LHCN-M2 (cell line): ENCODE measurements around the gene SP100. TPM values are rescaled to one million over a fixed set of nuclear protein-coding genes. Genes with fewer than 3 reads are reported as not detected.
A peak's percentile ranks its signal among the peaks of the same experiment; 100 is the strongest.
"Not testable (repeated sequence)": the region's sequence is repeated elsewhere in the genome, so short reads cannot be mapped to it uniquely, and the experiment has no call there.

ENCODE experiments used
- DNase-seq: peaks from one replicate; pipeline ENCODE4 v3.0.0-alpha.2; 2012; ENCODE audit warnings: low read depth
- total RNA-seq: library from RNA; depleted of rRNA; stranded (reverse); fragments of >200 nt; gene quantifications from 2 replicates; pipeline ENCODE4 v1.2.3, GENCODE V29; 2014

The SP100 gene
- total RNA-seq, 1 experiment from 2014 or later = 67.5 TPM

DNA sequence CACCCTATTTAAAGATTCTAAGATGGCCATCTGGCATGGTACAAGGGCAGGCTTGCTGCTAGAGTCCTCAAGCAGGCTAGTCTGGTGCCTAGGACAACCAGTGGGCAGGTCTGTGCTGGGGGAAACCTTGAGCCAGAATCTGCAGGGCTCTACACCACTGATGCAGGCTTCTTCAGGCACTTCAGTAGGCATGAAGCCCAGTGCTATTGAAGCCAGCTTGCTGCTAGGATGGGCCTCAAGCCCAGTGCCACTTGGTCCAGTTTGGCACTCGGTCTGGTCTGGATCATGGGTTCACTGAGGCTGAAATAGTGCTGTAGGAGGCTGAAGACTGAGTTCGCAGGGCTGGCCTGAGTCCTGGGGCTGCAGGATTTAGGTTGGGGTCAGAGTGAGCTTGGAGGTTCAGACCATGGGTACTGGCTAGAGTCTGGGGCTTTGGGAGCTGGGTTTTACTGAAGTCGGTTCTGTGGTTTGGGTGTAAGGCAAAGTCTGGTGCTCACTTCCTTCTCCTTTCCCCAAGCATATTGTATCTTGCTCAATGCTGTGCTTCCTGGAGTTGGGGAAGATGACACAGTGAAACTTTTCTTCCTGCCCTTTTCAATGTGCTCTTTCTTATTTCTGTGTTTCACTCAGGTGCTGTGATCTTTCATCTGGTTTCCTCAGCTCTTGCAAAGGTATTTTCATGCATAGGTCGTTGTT lies 41.2 kb downstream of the SP100 start:
- DNase-seq = no peak

DNA sequence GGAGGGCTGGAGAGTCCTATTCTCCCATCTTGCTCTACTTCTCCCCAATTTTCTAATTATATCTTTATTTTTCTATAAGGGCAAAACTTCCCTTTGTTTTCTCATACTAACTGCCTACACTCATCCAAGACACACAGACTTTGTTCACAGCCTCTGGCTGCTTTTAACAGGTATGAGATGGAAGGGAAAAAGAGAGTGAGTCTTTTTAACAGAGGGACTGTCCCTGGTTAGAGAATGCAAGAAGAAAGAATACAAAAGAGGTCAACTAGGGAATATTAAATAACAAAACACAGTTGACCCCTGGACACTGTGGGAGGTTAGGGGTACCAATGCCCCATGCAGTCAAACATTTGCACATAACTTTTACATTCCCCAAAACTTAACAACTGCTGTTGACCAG lies 41.8 kb downstream of the SP100 start:
- no peak for DNase-seq

DNA sequence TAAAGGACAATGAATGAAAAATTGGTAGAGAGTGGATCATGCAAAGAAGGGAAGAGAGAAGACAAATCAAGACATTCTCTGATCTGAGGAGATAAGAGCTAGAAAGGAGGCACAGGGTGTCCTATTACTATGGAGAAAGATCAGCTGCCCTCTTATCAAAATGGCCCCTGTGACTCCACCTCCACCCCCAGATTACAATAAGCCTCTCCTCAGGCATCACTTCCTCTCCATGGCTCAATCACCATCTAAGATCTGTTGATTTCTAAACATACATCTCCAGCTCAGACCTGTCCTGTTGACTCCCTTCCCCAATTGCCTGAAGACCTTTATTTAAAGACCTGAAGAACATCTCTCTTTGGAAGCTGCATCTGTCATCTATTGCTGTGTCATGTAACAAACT lies 43.2 kb downstream of the SP100 start:
- DNase-seq = no peak

DNA sequence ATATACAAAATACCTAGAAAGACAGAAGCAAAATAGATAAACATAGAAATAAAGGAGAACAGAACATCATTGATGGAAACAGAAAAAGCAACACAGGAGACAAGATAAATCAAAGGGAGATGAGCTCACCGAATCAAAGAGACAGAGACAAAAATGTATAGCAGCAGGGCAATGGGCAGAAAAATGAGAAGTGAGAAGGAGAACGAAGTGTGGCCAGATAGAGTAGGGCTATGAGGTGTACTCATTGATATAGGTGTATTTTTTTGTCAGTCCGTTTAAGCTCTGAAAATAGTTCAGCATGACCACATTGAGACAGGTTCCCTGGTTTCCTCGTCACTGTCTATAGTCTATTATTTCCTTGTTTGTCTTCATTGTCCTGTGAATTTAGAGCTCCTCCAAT lies 55.1 kb downstream of the SP100 start:
- DNase-seq = no peak

DNA sequence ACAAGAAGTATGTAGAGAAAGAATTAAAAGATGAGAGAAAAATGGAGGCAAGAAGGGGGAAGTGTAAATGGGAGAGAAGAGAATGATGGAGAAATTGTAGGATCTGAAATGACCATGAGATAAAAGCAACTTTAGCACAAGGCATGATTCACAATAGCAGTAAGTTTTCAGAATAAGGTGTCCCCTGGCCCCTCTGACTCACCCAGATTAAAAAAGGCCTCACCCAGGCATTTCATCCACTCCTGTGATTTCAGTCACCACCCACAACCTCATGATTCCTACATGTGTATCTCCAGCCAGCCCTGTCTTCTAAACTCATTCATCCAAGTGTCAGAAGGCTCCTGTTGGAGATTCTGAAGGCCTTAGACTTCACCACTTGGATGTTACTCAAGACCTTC lies 56.6 kb downstream of the SP100 start:
- peak; percentile 70 for DNase-seq

DNA sequence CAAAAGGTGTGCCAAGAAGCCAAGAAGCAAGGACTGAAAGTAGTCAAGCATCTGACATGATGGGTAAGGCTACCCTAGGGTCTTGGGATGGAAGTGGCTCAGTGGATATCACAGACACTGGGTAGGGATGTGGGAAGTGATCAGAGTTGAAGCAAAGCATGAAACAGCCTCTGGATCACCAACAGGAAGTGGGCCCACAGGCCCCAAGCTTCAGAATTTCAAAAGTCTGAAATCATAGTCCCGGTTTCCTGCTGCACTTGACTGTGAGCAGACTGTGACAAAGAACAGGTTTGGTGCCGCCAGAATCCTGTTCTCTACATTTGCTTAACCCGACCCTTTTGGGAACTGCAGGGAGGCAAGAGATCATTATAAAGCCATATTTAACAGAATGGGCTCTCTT lies 57.4 kb downstream of the SP100 start:
- no peak for DNase-seq

DNA sequence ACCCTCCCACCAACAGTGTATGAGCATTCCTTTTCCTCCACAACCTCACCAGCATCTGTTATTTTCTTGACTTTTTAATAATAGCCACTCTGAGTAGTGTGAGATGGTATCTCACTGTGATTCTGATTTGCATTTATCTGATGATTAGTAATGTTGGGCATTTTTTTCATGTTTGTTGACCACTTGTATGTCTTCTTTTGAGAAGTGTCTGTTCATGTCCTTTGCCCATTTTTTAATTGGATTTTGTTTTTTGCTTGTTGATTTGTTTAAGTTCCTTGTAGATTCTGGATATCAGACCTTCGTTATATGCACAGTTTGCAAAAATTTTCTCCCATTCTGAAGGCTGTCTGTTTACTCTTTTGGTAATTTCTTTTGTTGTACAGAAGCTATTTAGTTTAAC lies 59.1 kb downstream of the SP100 start:
- DNase-seq = no peak

DNA sequence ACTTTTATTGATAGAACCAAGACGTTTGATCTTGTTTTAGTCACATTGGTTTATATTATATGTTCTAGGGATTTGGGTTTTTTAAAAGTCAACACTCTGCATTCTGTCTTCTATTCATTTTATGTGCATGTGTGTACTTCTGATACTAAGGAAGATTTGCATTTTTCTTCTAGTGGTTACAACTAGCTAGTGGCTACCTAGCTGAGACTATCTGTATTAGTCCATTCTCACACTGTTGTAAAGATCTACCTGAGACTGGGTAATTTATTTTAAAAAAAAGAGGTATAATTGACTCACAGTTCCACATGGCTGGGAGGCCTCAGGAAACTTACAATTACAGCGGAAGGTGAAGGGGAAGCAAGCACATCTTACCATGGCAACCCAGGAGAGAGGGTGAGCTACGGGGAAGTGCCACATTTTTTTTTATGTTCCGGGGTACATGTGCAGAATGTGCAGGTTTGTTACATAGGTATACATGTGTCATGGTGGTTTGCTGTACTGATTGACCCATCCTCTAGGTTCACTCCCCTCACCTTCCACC lies 69.9 kb downstream of the SP100 start:
- DNase-seq = no peak

DNA sequence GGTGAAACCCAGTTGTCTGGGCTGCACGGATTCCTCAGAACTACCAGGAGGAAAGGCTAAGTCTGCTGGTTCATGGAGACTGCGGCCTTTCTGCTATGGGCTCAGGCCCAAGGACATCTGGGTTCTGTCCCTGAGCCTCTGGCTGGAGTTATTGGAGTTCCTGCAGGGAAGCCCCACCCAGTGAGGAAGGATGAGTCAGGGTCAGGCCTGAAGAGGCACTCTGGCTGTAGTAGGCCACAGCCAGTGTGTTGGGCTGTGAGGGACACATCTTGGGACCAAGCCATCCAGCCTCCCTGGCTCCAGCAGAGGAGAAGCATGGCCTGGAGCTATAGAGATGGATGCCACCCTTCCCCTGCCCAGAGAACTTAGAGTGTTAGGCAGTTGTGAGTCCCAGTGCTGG lies 75.2 kb downstream of the SP100 start:
- DNase-seq = not testable (repeated sequence)

DNA sequence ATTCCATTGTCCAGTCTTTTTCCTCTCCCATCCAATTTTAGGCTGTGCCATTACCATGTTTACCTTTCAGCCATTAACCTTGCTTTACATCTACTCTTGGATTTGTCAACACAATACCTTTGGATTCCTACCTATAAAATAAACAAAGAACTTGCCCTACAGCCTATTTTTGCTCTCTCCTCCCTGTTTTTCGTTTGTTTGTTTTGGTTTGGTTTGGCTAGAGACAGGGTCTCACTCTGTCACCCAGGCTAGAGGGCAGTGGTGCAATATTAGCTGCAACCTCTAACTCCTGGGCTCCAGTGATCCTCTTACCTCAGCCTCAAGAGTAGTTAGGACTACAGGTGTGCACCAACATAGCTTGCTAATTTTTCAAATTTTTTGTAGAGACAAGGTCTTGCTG lies 76.1 kb downstream of the SP100 start:
- DNase-seq = no peak

DNA sequence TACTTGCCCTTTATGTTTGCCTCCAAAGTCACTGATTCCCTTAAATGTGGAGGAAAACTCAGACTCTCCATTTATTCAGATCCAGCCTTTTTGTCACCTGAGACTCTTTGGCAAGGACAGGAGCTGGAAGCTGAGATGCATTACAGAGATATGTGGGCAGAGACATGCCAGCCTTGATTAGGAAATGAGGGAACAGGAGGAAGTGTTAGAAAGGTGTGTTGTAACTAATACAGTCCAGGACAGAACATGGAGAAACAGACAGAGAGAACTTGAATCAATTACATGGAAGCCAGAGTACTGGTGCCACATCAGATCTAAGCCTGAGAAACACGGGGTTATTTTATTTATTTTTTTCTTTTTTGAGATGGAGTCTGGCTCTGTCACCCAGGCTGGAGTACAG lies 79.0 kb downstream of the SP100 start:
- no peak for DNase-seq

DNA sequence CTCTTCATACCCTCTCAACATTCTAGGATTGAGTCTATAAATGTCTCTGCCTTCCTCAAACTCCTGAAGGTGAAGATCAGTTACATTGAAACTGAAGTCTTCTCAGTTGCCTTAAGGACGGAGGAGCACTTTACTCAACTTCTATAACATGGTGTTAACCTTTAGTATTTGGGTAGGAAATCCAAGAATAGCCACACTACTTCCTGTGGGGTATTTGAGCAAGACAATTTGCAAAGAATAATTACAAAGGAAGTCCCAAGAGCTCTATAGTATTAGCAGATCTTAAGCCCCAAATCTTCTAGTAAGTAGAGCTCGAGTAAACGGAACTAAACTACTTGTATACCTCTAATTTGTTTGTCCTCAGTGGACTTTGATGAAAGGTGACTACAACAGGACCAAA lies 80.9 kb downstream of the SP100 start:
- no peak for DNase-seq

DNA sequence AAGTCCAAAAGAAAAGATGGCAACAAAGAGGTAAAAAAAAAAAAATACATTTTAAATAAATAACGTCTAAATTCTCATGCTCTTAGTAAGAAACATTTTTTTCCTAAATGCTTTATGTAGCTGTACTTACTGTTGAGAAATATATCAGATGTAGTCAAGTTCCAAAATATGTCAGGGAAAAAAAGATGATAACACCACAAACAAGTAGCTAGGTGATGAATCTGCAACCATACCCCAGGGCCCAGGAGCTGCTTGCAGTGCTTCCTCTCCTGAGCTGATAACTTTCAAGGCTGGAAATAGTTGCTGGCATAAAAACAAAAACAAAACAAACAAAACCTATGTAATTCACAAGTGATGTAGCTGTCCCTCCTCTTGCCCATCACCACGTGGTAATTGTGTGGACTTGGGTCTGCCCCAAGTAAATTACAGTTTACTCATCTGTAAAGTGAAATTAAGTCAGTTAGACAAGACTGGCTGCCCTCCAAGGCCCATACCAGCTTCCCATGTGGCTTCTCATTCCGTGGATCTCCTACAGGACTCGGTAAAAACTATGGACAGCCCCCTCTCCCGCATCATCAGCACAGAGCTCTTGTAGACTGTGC lies 82.6 kb downstream of the SP100 start:
- no peak for DNase-seq

DNA sequence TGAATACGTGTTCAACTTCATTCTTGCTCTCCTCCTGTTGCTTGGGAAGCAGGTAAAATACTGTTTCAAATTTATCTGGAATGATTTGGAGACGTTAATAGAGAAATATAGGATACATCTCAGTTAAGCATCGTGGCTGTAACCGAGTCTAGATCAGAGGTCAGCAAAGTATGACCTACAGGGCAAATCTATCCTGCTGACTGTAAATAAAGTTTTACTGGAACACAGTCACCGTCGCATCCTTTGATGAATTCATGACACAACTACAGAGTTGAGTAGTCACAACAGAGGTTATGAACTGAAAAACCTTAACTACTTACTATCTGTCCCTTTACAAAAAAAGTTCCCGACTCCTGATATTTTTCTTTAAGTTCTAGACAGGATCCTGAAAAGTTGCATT lies 86.6 kb downstream of the SP100 start:
- DNase-seq = no peak

DNA sequence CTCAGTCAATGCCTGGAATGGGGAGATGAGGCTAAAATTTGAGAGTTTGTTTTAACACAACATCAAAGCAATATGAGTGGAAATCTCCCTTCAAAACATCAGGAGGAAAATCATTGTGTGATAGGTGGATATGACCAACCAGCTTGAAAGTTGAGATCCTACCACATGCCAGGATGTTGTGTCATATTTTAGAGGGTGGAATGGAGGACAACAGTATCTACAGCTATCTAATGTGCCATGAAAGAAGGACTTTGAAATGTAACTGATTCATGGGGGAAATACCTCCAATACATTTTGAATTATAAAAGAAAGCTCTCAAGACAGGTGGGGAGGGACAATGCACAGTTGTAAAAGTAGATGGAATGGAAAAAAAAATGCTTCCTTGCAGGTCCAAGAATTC lies 87.8 kb downstream of the SP100 start:
- DNase-seq = no peak

DNA sequence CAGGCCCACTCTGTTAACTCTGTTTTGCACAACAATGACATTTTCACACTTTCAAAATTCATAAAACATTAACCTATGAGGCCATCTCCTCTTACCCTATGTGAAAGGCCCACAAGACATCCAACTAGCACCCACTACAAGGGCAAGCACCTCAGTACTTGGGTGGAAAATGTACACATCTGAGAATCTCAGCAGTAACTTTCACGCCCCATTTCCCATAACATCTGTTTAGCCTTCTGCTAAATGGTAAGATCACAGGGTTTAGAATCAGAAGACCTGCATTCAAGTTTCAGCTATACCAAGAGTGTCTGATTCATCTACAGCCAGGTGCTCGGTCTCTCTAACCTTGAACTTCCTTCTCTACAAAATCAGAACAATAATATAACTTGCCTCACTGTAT lies 89.2 kb downstream of the SP100 start:
- DNase-seq = no peak

DNA sequence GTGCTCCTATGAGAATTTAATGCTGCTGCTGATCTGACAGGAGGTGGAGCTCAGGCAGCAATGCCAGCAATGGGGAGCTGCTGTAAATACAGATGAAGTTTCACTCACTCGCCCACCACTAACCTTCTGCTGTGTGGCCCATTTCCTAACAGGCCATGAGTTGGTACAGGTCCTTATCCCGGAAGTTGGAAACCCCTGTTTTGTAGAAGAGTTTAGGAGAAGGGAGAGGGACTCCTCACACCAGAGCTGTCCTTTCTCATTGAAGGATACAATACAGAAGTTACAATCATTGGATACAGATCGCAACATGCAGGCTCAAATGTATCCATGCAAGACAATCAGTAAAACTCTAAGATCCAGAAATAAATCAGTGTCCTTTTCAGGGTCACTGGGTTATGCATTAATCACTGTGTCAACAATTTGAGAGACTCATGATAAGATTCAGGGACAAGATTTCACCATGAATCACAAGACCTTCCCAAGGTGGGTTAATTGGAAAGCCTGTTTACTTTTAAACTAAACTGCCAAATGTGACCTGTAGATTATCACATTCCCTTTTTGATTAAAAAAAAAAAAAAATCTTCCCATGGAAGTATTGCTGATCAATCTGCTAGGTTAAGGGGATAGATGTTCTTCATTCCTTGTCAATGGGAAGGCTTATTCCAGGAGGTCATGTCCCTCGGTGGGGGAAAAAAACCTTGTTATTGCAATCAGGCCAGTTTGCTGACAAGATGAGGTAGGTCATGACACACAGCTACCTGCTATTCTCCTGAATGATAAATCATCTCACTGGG lies 97.2 kb downstream of the SP100 start:
- peak; percentile 11 for DNase-seq

DNA sequence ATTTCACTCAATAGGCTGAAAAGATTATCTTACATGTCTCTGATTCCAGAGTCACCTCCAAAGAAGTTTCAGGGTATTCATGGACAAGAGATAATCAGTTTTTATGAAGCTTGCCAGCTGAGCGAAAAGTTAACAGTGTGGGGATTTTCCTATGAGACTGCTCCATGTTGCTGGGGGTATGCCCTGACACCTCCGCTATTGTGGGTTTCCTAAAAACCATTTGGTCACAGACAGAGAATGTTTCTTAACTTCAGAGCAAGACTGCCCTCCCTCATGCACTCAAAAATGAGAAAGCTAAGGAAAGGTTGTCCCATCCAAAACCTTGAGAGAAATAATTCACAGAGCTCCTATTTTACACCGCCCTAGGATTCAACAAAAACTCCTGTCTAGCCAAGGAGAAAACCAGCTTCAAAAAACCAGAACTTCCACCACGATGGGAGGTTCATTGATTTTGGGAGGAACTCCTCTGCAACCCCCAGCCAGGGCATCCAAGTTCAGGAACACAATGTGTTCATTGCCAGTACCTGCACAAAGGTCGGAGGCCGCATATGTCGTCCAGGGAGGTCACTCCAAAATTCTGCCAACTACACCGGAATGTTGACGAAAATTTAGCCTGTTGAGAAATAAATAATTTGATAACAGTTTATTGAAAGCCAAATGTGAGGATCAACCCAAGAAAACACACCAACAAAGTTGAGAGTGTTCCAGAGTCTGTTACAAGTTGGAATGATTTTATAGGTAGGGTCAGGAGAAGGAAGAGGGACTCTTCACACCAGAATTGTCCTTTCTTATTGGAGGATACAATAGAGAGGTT lies 104.3 kb downstream of the SP100 start:
- no peak for DNase-seq

DNA sequence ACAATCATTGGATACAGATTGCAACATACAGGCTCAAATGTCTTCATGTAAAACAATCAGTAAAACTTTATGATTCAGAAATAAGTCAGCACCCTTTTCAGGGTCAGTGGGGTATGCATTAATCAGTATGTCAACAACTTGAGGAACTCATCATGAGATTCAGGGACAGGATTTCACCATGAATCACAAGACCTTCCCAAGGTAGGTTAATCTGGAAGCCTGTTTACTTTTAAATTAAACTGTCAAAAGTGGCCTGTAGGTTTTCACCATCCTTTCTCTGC lies 104.8 kb downstream of the SP100 start:
- peak; percentile 75 for DNase-seq

DNA sequence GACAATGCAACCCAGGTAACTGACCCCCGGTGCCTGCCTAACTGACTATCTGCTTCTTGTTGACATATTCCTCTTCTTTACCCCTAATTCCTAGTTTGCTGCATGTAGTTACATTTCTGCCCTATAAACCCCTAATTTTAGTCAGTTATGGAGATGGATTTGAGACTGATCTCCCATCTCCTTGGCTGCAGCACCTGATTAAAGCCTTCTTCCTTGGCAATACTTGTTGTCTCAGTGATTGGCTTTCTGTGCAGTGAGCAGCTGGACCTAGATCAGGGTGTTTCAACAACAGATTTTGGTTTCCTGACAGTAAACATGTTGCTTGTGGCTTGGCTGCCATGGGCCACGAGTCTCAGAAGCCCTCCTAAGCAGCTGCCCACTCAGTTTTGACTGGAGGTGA lies 105.4 kb downstream of the SP100 start:
- DNase-seq = no peak

DNA sequence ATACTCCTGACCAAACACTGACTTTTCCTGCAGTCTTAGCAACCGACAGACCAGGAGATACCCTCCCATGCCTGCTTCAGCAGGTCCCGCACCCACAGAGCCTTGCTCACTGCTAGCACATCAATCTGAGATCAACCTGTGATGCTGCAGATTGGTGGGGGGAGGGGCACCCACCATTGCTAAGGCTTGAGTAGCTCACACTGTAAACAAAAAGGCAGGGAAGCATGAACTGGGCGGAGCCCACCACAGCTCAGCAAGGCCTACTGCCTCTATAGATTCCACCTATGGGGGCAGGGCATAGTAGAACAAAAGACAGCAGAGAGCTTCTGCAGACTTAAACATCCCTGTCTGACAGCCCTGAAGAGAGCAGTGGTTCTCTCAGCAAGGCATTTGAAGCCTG lies 109.7 kb downstream of the SP100 start:
- no peak for DNase-seq

DNA sequence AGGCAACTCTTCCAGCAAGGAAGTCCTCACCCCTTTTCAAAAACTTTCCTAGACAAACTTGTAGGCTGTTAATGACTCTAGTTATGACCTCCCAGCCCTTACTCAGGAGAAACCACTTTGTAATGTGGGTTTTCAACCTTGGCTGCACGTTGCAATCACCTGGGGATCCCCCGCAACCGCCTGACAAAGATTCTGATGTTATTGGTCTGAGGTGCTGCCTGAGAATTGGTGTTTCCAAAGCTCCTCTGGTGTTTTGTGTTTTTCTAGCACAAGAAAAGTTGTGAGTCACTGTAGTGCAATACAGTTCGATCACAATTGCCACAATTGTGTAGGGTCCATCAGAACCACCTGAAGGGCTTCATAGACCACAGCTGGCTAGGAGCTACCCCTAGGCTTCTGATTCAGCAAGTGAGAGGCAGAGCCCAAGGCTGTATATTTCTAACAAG lies 121.6 kb downstream of the SP100 start:
- no peak for DNase-seq
